SIG-M5 treated with dmso at 0.1 percent for 504 hours (cell line): Measurements from ENCODE around the gene LDB2.

Experiments used
- DNase-seq: peaks from one replicate; lab custom pipeline; 2025; ENCODE audit not compliant: unreplicated experiment; lab: John Stamatoyannopoulos, UW

Gene LDB2

DNA sequence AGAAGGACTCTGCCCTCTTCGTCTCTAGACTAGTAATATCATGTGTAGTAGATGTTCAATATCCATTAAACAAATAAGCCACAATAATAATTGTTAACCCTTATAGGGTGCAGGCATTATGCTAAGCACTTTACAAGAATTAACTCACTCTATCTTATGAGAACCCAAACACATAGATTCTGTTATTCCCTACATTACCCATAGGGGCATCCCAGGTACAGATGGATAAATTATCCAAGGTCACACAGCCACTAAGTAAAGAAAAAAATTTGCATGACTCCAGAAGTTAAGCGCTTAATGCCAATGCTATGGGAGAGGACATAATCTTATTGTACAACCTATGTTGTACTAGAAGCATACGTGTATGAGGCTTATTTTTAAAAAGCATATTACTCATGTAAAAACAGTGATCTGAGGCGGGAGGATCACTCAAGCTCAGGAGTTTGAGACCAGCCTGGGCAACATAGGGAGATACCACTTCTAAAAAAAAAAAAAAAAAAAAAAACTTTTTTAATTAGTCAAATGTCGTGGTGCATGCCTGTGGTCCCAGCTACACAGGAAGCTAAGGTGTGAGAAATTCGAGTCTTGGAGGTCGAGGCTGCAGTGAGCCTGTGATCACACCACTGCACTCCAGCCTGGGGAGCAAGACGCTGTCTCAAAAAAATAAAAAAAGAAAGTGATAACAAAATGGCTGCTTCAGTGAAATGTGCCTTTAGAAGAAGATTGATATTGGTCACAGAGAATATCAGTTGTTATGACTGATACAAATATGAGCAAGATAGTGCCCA lies 13.6 kb downstream of the LDB2 start:
- no peak for DNase-seq

- no peak for DNase-seq
Observed at GRCh38 chr4:16883806-16884205, 14.6 kb downstream of the LDB2 start.

- DNase-seq, result no peak
Observed at GRCh38 chr4:16881151-16881884, 17.1 kb downstream of the LDB2 start.

- DNase-seq, result no peak
Observed at GRCh38 chr4:16875487-16875886, 23.0 kb downstream of the LDB2 start.

DNA sequence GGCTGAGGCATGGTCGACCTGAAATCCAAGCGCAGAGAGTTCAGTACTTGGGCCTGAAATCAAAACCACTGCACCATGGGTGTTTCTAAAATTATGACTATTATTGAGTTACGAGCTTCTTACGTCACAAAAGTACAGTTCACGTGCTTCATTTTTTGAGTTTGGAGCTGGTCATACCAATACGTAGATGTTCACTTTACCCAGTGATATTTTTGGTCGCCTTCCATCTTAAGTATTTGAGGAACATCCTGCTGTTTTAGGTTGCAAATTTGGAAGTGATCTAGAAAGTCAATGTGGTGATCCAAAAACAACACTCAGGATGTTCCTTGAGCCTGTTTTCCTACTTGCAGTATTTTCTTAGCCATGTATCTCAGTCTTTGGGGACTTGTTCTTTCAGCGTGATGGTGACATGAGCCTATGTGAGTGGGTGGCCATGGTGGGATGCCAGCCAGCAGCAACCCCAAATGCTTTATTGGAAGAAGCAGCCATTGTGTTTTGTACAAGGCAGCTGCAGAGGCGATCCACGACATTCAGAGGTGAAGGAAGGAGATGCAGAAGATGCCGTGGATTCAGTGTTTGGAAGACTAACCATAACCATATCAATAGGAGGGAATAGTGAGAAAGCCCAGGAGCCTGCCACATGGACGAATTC lies 28.7 kb downstream of the LDB2 start:
- no peak for DNase-seq

GRCh38 chr4:16868674-16869073 lies 29.8 kb downstream of the LDB2 start:
- DNase-seq, result no peak

- no peak for DNase-seq
Observed at GRCh38 chr4:16867827-16868226, 30.6 kb downstream of the LDB2 start.

- no peak for DNase-seq
Observed at GRCh38 chr4:16866974-16867373, 31.5 kb downstream of the LDB2 start.

- no peak for DNase-seq
Observed at GRCh38 chr4:16865897-16866283, 32.6 kb downstream of the LDB2 start.

- no peak for DNase-seq
Observed at GRCh38 chr4:16865209-16865896, 33.1 kb downstream of the LDB2 start.

DNA sequence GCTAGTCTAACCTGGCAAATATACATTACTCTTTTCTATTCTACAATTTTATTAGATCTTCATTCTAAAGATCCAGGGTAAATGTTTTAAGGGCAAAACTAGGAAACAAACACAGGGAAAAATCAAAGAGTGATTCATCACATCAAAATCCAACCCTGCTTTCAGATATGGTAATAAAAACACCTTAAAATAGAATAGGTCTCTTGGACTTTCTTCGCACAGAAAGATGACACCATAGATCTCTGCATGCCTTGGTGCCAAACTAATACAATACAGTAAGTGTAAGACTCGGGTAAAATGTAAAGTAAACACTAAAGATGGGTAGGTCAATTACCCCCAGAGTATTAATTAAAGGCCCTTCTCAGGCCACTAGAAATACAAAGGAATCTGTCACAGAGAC lies 34.2 kb downstream of the LDB2 start:
- DNase-seq, result no peak

DNA sequence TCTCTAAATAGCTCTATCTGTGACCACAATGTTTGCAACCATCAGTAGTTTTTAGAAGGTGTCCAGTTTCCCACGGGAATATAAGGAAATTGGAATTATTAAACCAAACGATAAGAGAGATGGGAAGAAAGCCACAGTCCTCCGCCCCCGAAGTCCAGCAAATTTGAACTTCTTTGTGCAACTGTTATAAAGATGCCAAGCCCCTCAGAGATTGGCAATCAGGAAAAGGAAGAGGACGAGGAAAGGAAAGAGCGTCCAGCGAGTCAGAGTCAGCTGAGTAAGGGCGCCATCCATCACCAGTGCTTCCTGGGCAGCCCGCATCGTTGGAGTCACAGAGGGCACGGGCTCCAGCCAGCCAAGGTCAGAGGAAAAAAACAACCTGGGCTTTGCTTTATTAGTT lies 35.7 kb downstream of the LDB2 start:
- DNase-seq, result no peak

DNA sequence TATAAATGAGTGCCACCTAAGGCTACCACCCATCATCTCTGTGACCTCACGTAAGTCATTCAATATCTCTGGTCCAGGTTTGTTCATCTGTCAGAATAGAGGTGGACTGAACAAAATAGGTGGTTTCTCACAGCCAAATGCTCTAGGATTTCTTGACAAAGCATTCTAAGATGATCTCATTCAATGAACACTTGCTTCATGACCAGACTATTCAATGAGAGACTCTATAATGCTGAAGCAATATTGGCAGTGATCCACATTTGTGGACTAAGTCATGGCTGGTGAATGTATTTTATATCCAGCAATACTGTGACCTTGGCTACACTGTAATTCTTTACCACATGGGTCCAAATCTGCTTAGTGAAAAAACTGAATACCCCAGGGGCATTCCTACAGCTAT lies 37.9 kb downstream of the LDB2 start:
- no peak for DNase-seq

GRCh38 chr4:16859031-16859430 lies 39.4 kb downstream of the LDB2 start:
- no peak for DNase-seq

DNA sequence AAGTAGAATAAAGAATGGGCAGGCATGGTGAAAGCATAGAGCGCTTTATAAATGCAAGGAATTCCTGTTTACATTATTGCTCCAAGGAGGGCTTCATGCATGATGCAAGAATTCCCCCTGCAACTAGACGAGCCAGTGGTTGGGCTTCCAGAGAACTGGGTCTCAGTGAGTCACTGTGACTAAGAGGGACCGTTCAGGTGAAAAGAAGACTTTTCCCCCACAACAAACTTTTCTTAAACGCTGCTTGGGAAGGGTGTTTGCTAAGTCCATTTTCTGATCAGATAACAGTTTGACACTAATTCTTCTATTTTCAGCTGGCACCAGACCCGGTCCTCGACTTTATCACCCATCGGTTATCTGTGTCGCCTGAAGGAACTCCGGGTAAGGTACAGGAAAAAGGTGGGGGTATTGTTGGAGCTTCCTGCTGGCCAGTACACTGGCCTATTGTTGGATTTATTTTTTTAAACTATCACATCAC lies 40.1 kb downstream of the LDB2 start:
- no peak for DNase-seq

DNA sequence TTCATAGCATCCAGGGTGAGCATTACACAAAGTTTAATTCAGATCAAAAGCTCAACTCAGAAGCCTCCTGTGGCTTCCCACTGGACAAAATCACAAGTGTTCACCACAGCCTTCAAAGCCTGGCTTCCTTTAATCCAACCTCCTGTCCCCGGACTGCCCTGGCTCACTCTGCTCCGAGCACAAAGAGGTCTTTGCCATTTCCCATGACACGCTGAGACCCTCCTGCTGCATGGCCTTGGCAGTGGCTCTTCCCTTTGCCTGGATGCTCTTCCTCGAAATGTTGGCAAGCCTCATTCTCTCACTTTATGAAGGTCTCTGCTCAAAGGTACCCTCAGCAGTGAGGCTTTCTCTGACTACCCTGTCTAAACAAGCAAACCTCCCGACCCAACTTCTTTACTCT lies 41.0 kb downstream of the LDB2 start:
- no peak for DNase-seq

DNA sequence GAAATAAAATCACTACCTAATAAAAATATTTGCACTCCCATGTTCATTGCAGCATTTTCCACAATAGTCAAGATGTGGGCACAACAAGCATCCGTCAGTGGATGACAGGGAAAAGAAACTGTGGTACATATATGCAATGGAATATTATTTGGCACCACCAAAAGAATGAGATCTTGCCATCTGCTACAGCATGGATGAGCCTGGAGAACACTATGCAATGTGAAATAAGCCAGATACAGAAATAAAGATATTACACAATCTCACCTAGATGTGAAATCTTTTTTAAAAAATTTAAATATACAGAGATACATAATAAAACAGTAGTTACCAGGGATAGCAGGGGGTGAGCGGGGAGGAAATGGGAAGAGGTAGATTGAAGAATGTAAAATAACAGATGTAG lies 44.8 kb downstream of the LDB2 start:
- no peak for DNase-seq

DNA sequence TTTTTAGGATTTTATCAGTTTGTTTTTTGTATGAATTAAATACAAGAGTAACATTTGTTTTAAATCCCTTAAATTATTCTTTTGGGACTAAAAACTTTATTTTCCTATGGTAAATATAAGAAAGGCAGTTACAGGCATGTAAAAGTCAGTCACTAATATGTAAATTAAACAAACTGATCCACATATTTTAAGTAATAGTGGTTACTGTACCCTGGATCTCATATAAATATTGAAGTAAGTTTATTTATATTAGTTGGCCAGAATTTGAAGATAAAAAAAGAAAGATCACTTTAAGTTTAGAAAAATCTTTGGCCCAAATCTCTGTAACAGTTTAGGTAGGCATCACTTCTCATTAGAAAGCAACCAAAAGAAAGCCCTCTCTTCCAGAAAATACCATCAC lies 45.8 kb downstream of the LDB2 start:
- DNase-seq, result no peak

DNA sequence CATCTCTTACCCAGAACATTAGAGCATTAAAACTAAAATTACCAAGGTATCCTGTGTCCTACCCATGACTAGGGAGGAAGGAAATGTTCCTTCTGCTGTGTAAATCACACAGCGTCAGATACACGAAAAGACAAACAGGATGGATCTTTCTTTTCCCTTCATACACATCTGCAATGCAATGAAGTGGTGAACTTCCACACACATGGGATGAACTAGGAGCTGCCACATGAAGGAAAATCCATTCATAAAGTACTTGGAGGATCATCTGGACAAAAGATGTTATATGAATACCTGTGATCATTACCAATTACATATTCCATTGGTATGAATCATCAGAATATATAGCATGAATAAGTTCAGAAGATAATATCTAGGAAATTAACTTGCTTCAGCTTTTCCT lies 46.2 kb downstream of the LDB2 start:
- DNase-seq, result no peak

GRCh38 chr4:16846540-16847117 lies 51.8 kb downstream of the LDB2 start:
- DNase-seq, result no peak
